DMS114 treated with DMSO at 0.1 percent for 48 hours (cell line): ENCODE measurements around the gene FBLN2.

Experiments used
- DNase-seq: peaks from one replicate; lab custom pipeline; 2025; ENCODE audit not compliant: unreplicated experiment; lab: John Stamatoyannopoulos, UW

Gene FBLN2

DNA sequence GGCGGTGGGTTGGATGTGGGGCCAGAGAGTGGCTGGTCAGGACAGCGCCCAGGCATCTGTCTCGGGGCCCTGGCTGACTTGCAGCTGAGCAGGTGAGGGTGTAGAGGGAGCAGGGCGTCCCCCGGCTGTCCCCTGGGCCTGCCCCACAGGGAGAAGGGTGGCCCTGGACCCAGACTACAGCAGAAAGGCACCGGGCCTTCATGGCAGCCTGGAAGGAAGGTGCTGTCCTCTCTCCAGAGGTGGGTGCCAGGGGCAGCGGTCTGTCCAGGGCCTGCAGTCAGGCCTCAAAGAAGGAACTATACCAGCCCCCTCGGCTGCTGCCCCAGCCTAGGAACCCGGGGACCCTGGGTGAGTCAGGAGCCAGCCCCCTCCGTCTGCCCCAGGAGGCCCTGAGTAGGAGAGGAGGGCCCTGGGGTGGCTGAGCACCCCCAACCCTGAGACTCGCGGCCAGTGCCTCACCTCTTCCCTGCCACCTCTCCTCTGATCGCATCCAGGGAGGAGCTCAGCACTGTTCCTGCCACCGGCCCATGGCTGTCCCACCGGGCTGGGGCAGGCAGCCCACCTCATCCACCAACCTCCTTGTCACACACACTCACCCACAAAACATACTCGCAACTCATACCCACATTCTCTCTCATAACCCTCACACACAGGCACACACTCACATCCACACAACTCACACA is 133.5 kb downstream of the FBLN2 start:
- DNase-seq = no peak

DNA sequence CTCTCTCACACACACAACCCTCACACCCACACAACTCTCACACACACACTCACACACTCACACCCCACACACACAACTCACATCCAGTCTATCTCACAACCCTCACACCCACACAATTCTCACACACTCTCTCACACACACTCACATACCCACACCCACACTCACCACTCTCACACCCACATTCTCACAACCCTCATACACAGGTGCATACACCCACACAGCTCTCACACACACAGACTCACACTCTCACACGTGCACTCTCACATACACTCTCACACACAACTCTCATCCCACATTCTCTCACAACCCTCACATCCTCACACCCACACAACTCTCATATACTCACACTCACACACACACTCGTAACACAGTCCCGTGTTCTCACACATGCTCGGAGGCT is 134.4 kb downstream of the FBLN2 start:
- DNase-seq = no peak

DNA sequence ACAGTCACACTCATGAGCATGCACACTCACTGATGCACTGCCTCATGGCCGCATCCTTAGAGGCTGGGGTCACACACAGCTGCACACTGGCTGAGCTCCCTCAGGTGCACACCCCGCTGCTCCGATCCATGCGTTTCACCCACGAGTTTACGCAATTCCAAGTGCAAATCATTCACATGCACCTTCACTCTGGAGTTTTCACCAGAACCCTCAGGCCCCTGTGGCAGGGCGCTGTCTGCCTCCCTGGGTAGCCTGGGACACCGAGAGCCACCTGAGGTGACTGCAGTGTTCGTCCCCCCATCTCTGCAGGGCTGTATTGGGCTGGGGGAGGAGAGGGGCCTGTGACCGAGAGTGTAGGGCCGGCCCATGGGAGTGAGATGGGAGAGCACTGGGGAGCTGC is 134.8 kb downstream of the FBLN2 start:
- DNase-seq = no peak

DNA sequence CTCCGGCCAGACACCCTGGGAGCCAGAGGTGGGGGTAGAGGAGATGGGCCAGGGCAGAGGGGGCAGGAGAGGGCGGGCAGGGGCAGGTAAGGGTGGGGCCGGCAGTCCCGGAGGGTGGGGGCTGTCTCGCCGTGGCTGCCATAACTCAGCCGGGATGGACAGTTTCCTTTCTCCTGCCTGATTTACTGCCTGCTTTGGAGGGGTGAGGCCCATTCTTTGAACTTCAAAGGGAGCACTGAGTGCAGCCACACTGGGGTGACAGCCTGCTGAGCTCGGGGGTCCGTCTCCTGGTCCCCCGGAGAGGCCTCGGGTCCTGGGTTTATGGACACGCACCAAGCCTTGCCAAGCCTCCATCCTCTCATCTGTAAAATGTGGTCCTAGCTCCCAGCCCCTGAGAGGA is 135.4 kb downstream of the FBLN2 start:
- no peak for DNase-seq

DNA sequence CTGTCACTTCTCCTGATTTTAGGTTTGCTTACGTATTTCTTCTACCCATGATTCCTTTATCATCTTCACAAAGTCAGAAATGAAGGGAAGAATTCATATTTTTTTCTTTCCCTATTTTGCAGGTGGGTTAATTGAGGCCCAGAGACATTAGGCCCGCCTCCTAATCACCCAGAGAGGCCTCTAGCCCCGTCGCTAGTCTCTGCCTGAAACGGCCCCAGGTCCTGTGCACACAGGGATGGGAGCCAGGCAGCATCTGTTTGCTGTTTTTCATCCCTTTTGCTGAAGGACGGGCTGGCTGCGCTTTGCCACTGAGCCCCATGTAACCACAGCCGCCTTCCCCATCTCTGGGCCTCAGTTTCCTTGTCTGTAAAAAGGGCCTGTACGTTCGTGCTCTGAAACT is 135.9 kb downstream of the FBLN2 start:
- DNase-seq = no peak

DNA sequence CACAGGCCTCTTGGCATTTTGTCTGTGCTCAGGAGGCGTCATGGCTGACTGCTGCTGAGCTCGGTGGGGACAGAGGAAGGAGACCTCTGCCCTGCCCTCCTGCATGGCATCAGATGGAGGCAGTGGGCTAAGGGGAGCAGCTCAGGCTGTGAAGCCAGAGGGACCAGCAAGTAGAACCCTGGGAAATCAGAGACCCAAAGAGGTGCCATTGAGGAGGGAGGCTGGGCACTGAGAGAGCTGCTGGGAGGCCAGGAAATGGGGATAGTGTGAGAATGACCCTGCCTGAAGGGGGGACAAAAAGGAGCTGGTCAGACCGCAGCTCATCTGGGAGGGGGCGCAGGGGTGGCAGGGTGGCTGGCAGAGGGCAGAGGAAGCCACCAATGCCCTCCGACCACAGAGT is 136.8 kb downstream of the FBLN2 start:
- DNase-seq = no peak

DNA sequence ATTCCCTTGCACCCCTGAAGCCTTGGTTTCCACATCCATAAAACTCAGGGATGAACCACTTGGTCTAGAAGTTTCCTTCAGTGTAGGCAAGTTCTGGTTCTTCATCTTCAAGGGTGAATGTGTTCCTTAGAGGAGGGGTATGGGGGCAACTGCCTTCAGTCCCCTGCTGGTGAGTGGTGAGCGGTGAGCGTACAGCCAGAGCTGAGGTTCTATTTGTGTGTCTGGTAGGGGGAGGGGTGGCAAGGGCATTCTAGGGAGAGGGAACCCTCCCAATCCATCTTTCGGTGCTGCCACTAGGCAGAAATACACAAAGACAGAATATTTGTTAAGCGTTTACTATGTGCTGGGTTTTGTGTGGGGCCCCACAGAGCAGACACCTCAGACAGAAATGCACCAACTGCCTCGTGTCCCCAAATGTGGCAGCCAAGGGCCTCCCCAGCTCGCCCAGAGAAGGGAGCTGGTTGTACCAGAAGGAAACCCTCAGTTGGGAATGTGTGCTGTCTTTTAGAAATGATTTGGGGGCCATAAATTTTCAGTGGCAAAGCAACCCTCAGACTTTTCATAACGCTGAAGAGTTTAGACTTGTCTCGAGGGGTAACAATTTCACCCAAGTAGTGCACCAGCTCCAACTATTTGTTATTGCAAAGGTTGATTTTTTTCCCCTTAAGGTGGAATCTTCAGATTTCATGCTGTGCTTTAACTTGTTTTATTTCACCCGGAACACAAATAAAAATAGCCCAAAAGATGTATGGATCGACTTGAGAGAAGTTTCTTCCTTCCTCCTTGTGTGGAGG is 137.6 kb downstream of the FBLN2 start:
- no peak for DNase-seq

DNA sequence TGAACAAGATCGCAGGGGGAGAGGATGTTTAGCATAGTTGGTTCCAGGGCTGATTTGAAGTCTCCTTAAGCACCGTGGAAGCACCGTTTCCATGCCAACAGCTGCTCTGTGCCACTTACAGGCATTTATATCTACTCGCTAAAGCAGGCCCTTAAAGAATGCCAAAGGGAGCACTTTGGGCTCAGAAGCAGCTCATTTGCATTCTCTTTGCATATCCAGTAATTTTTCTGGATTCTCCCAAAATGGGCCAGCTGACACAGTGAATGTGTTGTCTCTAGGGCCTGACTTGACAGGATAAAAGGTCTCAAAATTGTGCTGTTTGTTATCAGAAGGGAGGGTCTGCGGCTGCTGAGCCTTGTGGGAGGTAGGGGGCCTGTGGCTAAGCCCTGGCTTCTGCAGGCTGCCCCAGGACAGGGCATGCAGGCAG is 138.6 kb downstream of the FBLN2 start:
- DNase-seq = no peak
